Measurements from ENCODE around the gene PROKR1.
A peak's percentile ranks its signal among the peaks of the same experiment; 100 is the strongest.
"Not testable (repeated sequence)": the region's sequence is repeated elsewhere in the genome, so short reads cannot be mapped to it uniquely, and the experiment has no call there.

Gene PROKR1

DNA sequence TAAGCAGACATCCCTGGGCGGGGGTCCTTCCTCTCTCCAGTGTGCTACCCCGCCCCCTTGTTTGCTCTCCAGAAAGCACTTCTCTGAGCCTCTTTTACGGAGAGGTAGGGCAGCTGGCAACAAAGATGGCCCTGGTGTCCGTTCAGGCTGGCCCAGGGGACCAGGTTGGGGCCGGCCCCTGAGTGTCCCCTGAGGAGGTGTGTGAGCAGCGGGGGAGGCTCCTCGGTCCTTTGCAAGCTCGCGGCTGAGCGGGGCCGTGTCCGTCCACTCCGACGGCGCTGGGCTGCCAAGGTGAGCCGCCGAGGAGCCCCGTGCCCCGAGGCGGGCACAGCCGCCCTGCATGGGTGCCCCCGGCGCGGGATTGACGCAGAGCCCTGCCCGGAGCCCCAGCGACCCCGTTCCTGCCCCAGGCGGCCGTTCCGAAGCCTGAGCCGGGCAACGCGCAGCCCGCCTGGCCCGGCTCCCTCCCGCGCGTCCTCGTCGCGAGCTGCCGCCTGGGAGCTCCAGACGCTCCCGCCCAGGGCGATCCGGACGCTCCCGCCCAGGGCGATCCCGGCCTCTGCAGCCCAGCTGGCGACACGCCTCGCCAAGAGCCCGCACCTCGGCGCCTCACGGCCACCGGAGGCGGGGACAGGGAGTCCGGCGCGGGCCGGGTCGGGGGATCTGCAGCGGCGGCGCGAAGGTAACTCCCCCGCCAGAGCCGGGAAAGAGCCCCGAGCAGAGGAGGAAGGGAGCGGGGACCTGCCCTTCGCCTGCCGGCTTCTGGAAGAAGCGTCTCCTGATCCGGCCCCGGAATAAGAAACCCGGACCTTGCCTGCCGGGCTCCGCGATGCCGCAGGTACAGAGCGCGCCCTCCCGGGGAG, at the start of gene PROKR1:
Gene PROKR1 (plus strand): TSS at position 569 of the 863 bp plus-strand sequence. CDS start 2,243 bp downstream, outside the sequence.
- Histone ChIP-seq H3K36me3 (ENCODE audit: control insufficient read depth, insufficient read depth, low read length) (no peaks in the 10 kb centered on the region), H3K9me3 (ENCODE audit: control insufficient read depth, insufficient read depth, low read length) (no peaks in the 10 kb centered on the region), H3K4me1 (ENCODE audit: control insufficient read depth, insufficient read depth, low read length) (no peaks in the 10 kb centered on the region; the same call in 1 of the 2 replicates), H3K4me3 (ENCODE audit: low read length) (peak within 1 kb of the TSS; percentile 85), H3K27ac (ENCODE audit: low read length) (no peak within 1 kb of the TSS), H3K27me3 (ENCODE audit: control insufficient read depth, insufficient read depth, low read length) (peaks cover 4% of the 10 kb centered on the region; the same call in 1 of the 2 replicates)
- no CpG with 5 or more reads among the region's 86 CpGs for WGBS (ENCODE audit: insufficient coverage, insufficient read length)
- peak; percentile 16 for DNase-seq (ENCODE audit: low read depth, low spot score)

DNA sequence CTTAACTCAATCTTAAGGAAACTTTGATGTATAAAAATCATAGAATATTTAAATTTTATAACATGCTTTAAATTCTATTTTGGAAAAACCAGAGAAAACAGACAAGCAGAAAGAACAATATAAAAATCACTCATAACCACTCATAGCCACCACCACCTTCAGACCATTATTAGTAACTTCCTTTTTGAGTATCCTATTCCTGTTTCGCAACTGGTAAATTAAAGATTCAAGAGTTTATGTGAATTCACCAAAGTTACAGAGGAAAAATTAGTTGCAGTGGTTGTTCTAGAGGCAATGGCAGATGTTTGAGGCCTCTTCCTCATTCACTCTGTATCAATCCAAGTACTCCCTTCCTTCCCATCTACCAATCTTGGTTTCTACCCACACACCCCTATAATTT, 49.3 kb upstream of the PROKR1 start:
- Histone ChIP-seq H3K27ac (ENCODE audit: low read length) (no peak overlapping the region), H3K36me3 (ENCODE audit: control insufficient read depth, insufficient read depth, low read length) (no peaks in the 10 kb centered on the region), H3K9me3 (ENCODE audit: control insufficient read depth, insufficient read depth, low read length) (no peaks in the 10 kb centered on the region), H3K27me3 (ENCODE audit: control insufficient read depth, insufficient read depth, low read length) (no peaks in the 10 kb centered on the region), H3K4me3 (ENCODE audit: low read length) (no peak overlapping the region), H3K4me1 (ENCODE audit: control insufficient read depth, insufficient read depth, low read length) (no peaks in the 10 kb centered on the region)
- DNase-seq (ENCODE audit: low read depth, low spot score): no peak
- WGBS (ENCODE audit: insufficient coverage, insufficient read length): no CpG with 5 or more reads among the region's 1 CpG

DNA sequence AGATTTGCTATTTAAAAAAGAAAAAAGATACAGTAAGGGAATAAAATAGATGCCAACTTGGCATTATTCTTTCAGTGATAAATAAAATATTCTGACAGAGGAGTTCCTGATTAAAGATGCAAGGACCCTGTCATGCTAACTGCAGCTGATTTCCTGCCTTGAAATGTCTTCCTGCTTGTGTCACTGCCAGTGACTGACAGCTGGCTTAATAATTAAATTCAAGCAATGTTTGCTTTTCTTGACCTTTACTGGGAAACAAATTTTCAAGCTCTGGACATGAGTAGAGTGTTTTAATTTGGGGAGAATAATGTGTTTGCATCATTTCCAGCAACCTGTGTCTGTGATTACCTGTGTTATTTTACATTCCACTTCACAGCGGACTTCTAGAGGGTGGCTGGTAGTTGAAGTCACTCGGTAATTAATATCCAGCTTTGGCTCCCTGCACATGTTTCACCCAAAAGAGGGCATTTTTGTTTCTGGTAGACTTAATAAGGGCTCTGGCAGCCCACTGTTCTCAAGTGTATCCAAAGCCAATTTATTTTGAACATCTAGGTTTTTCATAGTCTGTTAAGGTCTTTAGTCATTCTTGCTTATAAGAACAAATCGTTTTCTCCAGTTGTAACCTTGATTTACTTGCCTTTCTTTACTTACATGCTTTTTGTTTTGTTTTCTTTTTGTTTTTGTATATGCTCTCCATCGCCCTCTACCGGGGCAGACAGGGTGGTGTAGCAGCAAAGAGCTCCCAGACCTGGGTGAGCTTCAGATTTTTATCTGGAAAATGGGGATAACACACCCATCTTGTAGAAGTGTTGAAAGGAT, 48.5 kb upstream of the PROKR1 start:
- WGBS (ENCODE audit: insufficient coverage, insufficient read length): no CpG with 5 or more reads among the region's 5 CpGs

DNA sequence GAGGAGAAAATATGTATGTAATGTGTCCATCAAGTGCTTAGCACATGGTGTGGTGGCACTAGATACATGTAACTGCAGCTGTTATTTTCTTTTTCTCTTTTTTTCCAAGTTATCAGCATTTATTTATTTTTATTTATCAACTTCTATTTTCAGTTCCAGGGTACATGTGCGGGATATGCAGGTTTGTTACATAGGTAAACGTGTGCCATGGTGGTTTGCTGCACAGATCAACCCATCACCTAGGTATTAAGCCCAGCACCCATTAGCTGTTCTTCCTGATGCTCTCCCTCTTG, 47.9 kb upstream of the PROKR1 start:
- whole genome bisulfite sequencing (ENCODE audit: insufficient coverage, insufficient read length): no CpG with 5 or more reads among the region's 2 CpGs
- DNase-seq (ENCODE audit: low read depth, low spot score); H3K9me3 ChIP-seq (ENCODE audit: control insufficient read depth, insufficient read depth, low read length); H3K36me3 ChIP-seq (ENCODE audit: control insufficient read depth, insufficient read depth, low read length); H3K4me3 ChIP-seq (ENCODE audit: low read length); H3K4me1 ChIP-seq (ENCODE audit: control insufficient read depth, insufficient read depth, low read length); H3K27ac ChIP-seq (ENCODE audit: low read length); H3K27me3 ChIP-seq (ENCODE audit: control insufficient read depth, insufficient read depth, low read length): not testable (repeated sequence)

More for the DNA sequence above, 48.5 kb upstream of the PROKR1 start:
- Histone ChIP-seq H3K4me3 (ENCODE audit: low read length) (no peak overlapping the region), H3K27ac (ENCODE audit: low read length) (no peak overlapping the region), H3K9me3 (ENCODE audit: control insufficient read depth, insufficient read depth, low read length) (no peaks in the 10 kb centered on the region), H3K36me3 (ENCODE audit: control insufficient read depth, insufficient read depth, low read length) (no peaks in the 10 kb centered on the region), H3K27me3 (ENCODE audit: control insufficient read depth, insufficient read depth, low read length) (no peaks in the 10 kb centered on the region), H3K4me1 (ENCODE audit: control insufficient read depth, insufficient read depth, low read length) (no peaks in the 10 kb centered on the region)
- peak; percentile 18 for DNase-seq (ENCODE audit: low read depth, low spot score)

DNA sequence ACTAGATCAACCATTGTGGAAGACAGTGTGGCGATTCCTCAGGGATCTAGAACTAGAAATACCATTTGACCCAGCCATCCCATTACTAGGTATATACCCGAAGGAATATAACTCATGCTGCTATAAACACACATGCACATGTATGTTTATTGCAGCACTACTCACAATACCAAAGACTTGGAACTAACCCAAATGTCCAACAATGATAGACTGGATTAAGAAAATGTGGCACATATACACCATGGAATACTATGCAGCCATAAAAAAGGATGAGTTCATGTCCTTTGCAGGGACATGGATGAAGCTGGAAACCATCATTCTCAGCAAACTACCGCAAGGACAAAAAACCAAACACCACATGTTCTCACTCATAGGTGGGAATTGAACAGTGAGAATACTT, 42.9 kb upstream of the PROKR1 start:
- not testable (repeated sequence) for DNase-seq (ENCODE audit: low read depth, low spot score); H3K27ac ChIP-seq (ENCODE audit: low read length); H3K36me3 ChIP-seq (ENCODE audit: control insufficient read depth, insufficient read depth, low read length); H3K9me3 ChIP-seq (ENCODE audit: control insufficient read depth, insufficient read depth, low read length); H3K27me3 ChIP-seq (ENCODE audit: control insufficient read depth, insufficient read depth, low read length); H3K4me3 ChIP-seq (ENCODE audit: low read length); H3K4me1 ChIP-seq (ENCODE audit: control insufficient read depth, insufficient read depth, low read length)
- WGBS (ENCODE audit: insufficient coverage, insufficient read length): no CpG with 5 or more reads among the region's 3 CpGs

DNA sequence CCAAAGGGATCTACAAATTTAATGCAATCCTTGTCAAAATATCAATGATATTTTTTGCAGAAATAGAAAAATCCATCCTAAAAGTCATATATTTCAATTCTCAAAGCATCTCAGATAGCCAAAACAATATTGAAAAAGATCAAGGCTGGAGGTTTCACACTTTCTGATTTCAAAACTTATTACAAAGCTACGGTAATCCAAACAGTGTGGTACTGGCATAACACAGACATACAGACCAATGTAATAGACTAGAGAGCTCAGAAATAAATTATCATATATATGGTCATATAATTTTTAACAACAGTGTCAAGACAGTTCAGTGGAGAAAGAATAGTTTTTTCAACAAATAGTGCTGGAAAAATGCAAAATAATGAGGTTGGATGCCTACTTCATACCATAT, 40.3 kb upstream of the PROKR1 start:
- DNase-seq (ENCODE audit: low read depth, low spot score): no peak
- Histone ChIP-seq H3K9me3 (ENCODE audit: control insufficient read depth, insufficient read depth, low read length) (no peaks in the 10 kb centered on the region), H3K27me3 (ENCODE audit: control insufficient read depth, insufficient read depth, low read length) (no peaks in the 10 kb centered on the region), H3K4me1 (ENCODE audit: control insufficient read depth, insufficient read depth, low read length) (no peaks in the 10 kb centered on the region), H3K27ac (ENCODE audit: low read length) (no peak overlapping the region), H3K4me3 (ENCODE audit: low read length) (no peak overlapping the region), H3K36me3 (ENCODE audit: control insufficient read depth, insufficient read depth, low read length) (no peaks in the 10 kb centered on the region)
- no CpG with 5 or more reads among the region's 1 CpG for WGBS (ENCODE audit: insufficient coverage, insufficient read length)

DNA sequence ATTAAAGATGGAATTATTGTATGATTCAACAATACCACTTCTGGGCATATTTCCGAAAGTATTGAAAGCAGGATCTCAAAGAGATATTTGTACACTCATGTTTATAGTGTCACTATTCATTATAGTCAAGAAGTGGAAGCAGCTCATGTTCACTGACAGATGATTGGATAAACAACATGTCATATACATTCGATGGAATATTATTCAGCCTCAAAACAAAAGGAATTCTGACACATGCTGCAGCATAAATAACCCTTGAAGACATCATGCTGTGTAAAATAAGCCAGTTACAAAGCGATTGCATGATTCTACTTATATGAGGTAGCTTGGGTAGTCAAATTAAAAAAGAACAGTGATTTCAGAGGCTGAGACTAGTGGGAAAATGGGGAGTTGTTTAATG, 39.3 kb upstream of the PROKR1 start:
- H3K27me3 ChIP-seq (ENCODE audit: control insufficient read depth, insufficient read depth, low read length): no peaks in the 10 kb centered on the region
- H3K9me3 ChIP-seq (ENCODE audit: control insufficient read depth, insufficient read depth, low read length): no peaks in the 10 kb centered on the region
- H3K4me3 ChIP-seq (ENCODE audit: low read length): no peak overlapping the region
- no peak for DNase-seq (ENCODE audit: low read depth, low spot score)
- no peaks in the 10 kb centered on the region for H3K36me3 ChIP-seq (ENCODE audit: control insufficient read depth, insufficient read depth, low read length)
- H3K27ac ChIP-seq (ENCODE audit: low read length): no peak overlapping the region
- WGBS (ENCODE audit: insufficient coverage, insufficient read length): no CpG with 5 or more reads among the region's 3 CpGs
- H3K4me1 ChIP-seq (ENCODE audit: control insufficient read depth, insufficient read depth, low read length): no peaks in the 10 kb centered on the region

DNA sequence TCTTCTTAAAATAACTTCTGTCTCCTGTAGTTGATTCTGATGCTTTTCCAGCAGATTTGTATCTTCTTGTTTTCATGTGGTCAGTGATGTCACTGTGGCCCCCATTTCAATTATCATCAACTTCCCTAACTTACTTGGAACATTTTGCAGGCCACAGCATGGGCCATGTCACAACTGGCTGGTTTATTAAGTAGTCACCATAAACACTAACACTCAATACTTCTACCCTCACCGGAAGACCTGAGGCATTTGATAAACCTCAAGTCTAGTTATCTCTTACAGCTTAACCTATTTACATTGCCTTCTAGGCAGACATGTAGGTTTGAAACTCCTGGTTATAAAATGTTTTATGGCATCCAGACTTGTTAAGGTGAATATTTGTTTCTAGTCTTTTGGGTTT, 37.4 kb upstream of the PROKR1 start:
- H3K36me3 ChIP-seq (ENCODE audit: control insufficient read depth, insufficient read depth, low read length): no peaks in the 10 kb centered on the region
- H3K4me1 ChIP-seq (ENCODE audit: control insufficient read depth, insufficient read depth, low read length): no peaks in the 10 kb centered on the region
- no peaks in the 10 kb centered on the region for H3K9me3 ChIP-seq (ENCODE audit: control insufficient read depth, insufficient read depth, low read length)
- no CpG with 5 or more reads among the region's 1 CpG for WGBS (ENCODE audit: insufficient coverage, insufficient read length)
- no peak overlapping the region for H3K4me3 ChIP-seq (ENCODE audit: low read length)
- DNase-seq (ENCODE audit: low read depth, low spot score): no peak
- no peak overlapping the region for H3K27ac ChIP-seq (ENCODE audit: low read length)
- H3K27me3 ChIP-seq (ENCODE audit: control insufficient read depth, insufficient read depth, low read length): no peaks in the 10 kb centered on the region

DNA sequence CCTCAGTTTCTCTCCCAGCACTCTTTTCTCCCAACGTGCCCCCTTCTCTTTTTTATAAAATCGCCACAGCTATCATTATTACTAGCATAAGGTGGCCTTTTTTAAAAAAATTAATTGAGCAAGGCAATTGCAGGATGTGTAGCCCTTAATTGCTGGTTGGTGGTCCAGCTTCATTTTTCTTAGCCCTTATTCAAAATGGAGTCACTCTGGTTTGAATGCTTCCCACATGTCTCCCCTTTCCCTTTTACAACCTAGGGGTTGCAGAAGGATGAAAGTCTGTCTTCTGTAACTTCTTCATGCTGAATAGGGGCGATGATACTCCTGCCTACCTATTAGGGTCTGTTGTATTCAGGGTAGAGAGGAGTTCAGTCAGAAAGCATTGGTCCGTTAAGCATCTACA, 36.6 kb upstream of the PROKR1 start:
- DNase-seq (ENCODE audit: low read depth, low spot score): no peak
- H3K36me3 ChIP-seq (ENCODE audit: control insufficient read depth, insufficient read depth, low read length): no peaks in the 10 kb centered on the region
- no peaks in the 10 kb centered on the region for H3K27me3 ChIP-seq (ENCODE audit: control insufficient read depth, insufficient read depth, low read length)
- H3K4me1 ChIP-seq (ENCODE audit: control insufficient read depth, insufficient read depth, low read length): no peaks in the 10 kb centered on the region
- no peak overlapping the region for H3K27ac ChIP-seq (ENCODE audit: low read length)
- no peak overlapping the region for H3K4me3 ChIP-seq (ENCODE audit: low read length)
- no peaks in the 10 kb centered on the region for H3K9me3 ChIP-seq (ENCODE audit: control insufficient read depth, insufficient read depth, low read length)
- no CpG with 5 or more reads among the region's 4 CpGs for WGBS (ENCODE audit: insufficient coverage, insufficient read length)

DNA sequence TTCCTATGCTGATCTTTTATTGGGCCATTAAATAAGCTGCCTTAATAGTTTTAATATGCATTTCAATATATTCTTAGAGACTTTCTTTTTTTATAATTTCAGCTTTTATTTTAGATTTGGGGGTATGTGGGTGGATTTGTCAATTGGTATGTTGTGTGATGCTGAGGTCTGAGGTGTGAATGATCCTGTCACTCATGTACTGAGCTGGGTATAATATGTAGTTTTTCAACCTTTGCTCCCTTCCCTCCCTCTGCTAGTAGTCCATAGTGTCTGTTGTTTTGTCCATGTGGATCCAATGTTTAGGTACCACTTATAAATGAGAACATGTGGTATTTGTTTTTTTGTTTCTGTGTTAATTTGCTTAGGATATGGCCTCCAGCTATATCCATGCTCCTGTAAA, 35.5 kb upstream of the PROKR1 start:
- no peaks in the 10 kb centered on the region for H3K9me3 ChIP-seq (ENCODE audit: control insufficient read depth, insufficient read depth, low read length)
- no peak for DNase-seq (ENCODE audit: low read depth, low spot score)
- H3K27ac ChIP-seq (ENCODE audit: low read length): no peak overlapping the region
- H3K36me3 ChIP-seq (ENCODE audit: control insufficient read depth, insufficient read depth, low read length): no peaks in the 10 kb centered on the region
- no peak overlapping the region for H3K4me3 ChIP-seq (ENCODE audit: low read length)
- H3K4me1 ChIP-seq (ENCODE audit: control insufficient read depth, insufficient read depth, low read length): no peaks in the 10 kb centered on the region
- H3K27me3 ChIP-seq (ENCODE audit: control insufficient read depth, insufficient read depth, low read length): no peaks in the 10 kb centered on the region

Data from iPS DF 6.9 (cell line).